Activated naive CD4-positive, alpha-beta T cell treated with Interleukin-2 at 50 U/mL for 16 hours (primary cell): ENCODE measurements around the gene GOLT1A.

Experiments
- DNase-seq: peaks from one replicate; pipeline ENCODE4 v3.0.0-alpha.2; 2020

The GOLT1A gene

GRCh38 chr1:204153667-204154066 is 60.1 kb downstream of the GOLT1A start:
- no peak for DNase-seq

GRCh38 chr1:204152310-204153044 is 61.3 kb downstream of the GOLT1A start:
- no peak for DNase-seq

GRCh38 chr1:204151552-204152309 is 62.1 kb downstream of the GOLT1A start, which contains the start of gene ETNK2:
TSS of gene ETNK2 (minus strand) at chr1:204152044. CDS start at chr1:204151852, 192 bp downstream.
- DNase-seq: peak; percentile 59

GRCh38 chr1:204150702-204151551 is 62.9 kb downstream of the GOLT1A start:
- DNase-seq: no peak

- no peak for DNase-seq
Measured at GRCh38 chr1:204149635-204150565, 63.9 kb downstream of the GOLT1A start.

GRCh38 chr1:204149107-204149506 is 64.7 kb downstream of the GOLT1A start:
- DNase-seq: no peak
